ENCODE measurements around the gene ZCCHC14. TPM values are rescaled to one million over a fixed set of nuclear protein-coding genes. Genes with fewer than 3 reads are reported as not detected.

The ZCCHC14 gene
- polyA plus RNA-seq, 1 experiment, result 2.7 TPM

DNA sequence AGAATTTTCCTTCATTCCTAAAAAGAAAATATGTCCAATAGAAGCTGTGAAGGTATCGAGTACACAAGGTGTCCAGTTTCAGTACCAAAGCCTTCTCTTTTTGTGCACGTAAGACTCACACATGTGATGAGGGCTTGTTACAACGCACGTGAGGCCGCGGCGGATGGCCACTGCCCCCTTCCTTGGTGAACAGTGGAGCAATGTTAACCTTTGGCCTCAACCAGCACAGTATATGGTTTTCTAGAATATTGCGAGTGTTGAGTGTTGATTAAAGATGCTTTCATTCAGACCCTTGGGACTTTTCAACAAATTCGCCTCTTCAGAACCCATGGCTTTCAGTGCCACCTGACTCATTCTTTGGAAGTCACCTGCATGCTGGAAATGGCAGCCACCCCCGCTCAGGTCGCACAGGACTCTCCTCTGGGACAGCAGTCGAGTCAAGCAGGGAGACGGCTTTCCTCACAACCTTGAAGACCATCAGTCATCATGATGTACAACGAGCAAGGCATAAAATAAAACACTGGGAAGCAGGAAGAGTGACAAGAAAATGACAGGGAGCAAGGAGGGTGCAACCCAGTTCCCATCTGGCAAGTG, 86.2 kb downstream of the ZCCHC14 start:
- DNase-seq (ENCODE audit: low read depth), result no peak
- Histone ChIP-seq H3K4me3 (ENCODE audit: low read depth, low read length) (no peak overlapping the region), H3K36me3 (ENCODE audit: control insufficient read depth, insufficient read depth, low read length) (peaks cover 16% of the 10 kb centered on the region), H3K27me3 (ENCODE audit: control insufficient read depth, insufficient read depth, low read length) (no peaks in the 10 kb centered on the region)
- ChIA-PET POLR2A (no interaction called here), CTCF (interaction anchor here (1.0 to 1.2 kb wide), 2 partner anchors 12 to 144 kb away, joined by 4 to 6 read pairs; no protein-coding TSS in a partner anchor)
- TF ChIP-seq, protein P1, sequence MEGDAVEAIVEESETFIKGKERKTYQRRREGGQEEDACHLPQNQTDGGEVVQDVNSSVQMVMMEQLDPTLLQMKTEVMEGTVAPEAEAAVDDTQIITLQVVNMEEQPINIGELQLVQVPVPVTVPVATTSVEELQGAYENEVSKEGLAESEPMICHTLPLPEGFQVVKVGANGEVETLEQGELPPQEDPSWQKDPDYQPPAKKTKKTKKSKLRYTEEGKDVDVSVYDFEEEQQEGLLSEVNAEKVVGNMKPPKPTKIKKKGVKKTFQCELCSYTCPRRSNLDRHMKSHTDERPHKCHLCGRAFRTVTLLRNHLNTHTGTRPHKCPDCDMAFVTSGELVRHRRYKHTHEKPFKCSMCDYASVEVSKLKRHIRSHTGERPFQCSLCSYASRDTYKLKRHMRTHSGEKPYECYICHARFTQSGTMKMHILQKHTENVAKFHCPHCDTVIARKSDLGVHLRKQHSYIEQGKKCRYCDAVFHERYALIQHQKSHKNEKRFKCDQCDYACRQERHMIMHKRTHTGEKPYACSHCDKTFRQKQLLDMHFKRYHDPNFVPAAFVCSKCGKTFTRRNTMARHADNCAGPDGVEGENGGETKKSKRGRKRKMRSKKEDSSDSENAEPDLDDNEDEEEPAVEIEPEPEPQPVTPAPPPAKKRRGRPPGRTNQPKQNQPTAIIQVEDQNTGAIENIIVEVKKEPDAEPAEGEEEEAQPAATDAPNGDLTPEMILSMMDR (IDR thresholded peaks at IDR 0.05; ENCODE audit: insufficient read depth, low read depth, low read length), result no peak

DNA sequence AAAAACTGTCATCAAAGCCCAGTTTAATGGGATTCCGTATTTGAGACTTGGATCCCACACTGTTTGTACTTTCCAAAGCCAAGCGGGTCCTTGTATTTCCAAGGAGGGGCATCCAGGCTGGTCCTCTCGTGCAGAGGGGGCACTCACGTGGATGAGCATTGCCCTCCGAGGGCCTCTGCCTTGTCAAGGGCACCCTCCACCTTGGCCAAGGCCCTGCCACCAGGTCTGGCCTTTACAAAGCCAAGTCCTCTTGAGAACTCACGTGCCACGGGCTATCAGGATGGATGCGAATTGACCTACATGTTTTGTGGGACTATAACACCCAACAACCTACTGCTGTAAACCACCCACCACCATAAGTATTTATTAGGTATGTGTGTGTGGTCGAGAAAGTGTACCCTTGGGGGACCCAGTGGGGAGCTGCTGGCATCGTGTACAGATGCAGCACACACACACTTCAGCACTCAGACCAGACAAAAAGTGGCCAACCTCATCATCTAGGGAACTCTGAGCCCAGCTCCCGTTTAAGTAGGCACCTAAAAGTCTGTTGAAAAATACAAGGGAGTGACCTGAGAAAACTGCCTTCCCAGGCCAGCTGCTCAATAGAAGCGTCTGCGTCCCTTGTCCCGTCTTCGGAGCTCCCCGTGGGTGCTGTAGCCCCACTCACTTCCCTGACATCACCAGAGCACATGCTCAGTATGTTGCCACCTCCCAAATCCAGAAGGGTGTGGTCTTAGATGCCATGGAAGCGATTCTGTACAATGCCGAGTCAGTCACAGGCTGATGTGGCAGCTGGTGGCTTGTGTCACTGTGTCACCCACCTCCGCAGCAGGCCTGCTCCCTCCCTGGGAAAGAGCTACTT, 87.8 kb downstream of the ZCCHC14 start:
- DNase-seq (ENCODE audit: low read depth), result no peak
- Histone ChIP-seq H3K4me3 (ENCODE audit: low read depth, low read length) (no peak overlapping the region), H3K36me3 (ENCODE audit: control insufficient read depth, insufficient read depth, low read length) (peaks cover 11% of the 10 kb centered on the region), H3K27me3 (ENCODE audit: control insufficient read depth, insufficient read depth, low read length) (no peaks in the 10 kb centered on the region)
- ChIA-PET POLR2A (no interaction called here), CTCF (interaction anchor here (1.2 kb wide), 2 partner anchors 10 to 12 kb away, joined by 3 to 6 read pairs; no protein-coding TSS in a partner anchor)
- TF ChIP-seq, protein P1 (IDR thresholded peaks at IDR 0.05; ENCODE audit: insufficient read depth, low read depth, low read length), result no peak

DNA sequence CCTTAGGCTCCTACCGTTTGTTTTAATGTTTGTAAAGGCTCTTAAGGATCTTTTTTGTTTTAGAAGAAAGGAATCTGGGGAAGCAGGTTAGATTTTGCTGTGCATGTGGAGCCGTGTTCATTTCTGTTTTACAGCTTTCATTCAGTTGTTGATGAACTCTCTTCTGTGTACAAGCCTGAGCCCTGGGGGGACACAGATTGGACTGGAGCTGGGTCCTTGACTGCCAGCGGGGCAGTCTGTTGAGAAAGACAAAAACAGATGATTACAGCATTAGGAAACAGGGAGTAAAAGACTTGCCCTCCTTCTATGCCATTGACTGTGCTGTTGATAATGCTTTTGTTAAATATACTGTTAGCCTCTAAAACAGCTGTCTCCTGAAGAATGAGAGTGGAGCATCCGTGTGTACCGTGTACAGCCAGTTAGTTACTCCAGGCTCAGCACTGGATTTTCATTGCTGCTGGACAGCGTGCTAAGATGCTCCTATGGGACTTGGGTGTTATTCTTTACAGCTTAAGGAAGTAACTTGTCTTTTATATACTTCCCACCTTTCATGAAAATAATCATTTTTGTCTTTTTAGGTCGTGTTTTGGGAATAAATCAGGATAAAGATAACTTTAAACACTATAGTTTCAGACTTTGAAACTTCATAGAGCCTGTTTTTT, 97.5 kb downstream of the ZCCHC14 start:
- DNase-seq (ENCODE audit: low read depth), result no peak
- Histone ChIP-seq H3K4me3 (ENCODE audit: low read depth, low read length) (no peak overlapping the region), H3K36me3 (ENCODE audit: control insufficient read depth, insufficient read depth, low read length) (peaks cover 6% of the 10 kb centered on the region), H3K27me3 (ENCODE audit: control insufficient read depth, insufficient read depth, low read length) (no peaks in the 10 kb centered on the region)
- ChIA-PET POLR2A (interaction anchor here (0.6 kb wide), 1 partner anchor 90 kb away, joined by 3 read pairs; no protein-coding TSS in a partner anchor), CTCF (interaction anchor here (0.6 to 3.8 kb wide), 10 partner anchors 10 to 877 kb away, joined by 3 to 27 read pairs (median 4); partner anchors contain the start of gene FBXO31)
- TF ChIP-seq, protein P1 (IDR thresholded peaks at IDR 0.05; ENCODE audit: insufficient read depth, low read depth, low read length), result no peak

DNA sequence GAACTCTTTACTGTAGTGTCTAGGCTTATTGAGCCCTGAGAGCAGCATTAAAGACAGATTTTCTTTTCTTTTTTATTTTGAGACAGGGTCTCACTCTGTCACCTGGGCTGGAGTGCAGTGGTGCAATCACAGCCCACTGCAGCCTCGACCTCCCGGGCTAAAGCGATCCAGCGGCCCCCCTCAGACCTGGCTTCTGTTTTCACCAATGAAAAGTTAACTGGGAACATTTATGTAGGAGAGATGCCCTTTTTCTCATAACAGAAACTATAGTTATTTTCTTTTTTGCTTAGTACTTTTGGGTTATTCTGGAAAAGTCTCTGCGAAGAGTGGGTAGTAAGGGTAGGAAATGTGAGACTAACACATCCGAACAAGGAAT, 99.2 kb downstream of the ZCCHC14 start:
- peaks cover under 1% of the 10 kb centered on the region; the same call in 1 of the 2 replicates for H3K36me3 ChIP-seq (ENCODE audit: control insufficient read depth, insufficient read depth, low read length)
- ChIA-PET POLR2A (interaction anchor here (1.0 kb wide), 1 partner anchor 243 kb away, joined by 3 read pairs; no protein-coding TSS in a partner anchor), CTCF (interaction anchor here (0.5 to 3.8 kb wide), 10 partner anchors 10 to 332 kb away, joined by 3 to 27 read pairs (median 4); partner anchors contain the start of genes C16orf95 and FBXO31)
- H3K27me3 ChIP-seq (ENCODE audit: control insufficient read depth, insufficient read depth, low read length), result no peaks in the 10 kb centered on the region
- TF ChIP-seq, protein P1 (IDR thresholded peaks at IDR 0.05; ENCODE audit: insufficient read depth, low read depth, low read length), result no peak
- DNase-seq (ENCODE audit: low read depth), result no peak
- peak overlapping the region; percentile 46 for H3K4me3 ChIP-seq (ENCODE audit: low read depth, low read length)

All from BJ (cell line).